ENCODE results near the gene RERE.

RERE gene

DNA sequence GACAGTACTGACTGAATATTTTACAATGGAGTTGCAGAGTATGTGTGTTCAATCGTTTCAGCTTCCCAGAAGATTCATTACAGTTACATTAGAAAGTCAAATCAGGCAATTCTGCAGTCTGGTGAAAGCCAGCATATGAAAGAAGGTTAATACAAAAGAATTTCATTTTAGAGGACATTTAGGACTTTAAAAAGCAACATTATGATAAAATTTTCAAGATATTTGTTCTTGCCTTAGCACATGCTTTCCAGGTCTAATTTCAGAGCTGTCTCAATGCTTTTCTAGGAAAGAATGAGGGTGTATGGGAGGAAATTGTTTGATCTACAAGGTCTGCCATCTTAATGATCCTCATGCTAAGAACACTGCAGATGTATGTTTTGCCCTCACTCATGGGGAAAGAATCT, 63.2 kb downstream of the RERE start:
- Histone ChIP-seq H3K4me1 (ENCODE audit: control insufficient read depth in 1 of 2, insufficient read depth in 1 of 2, low read depth in 1 of 2, low read length in 1 of 2) (no peaks in the 10 kb centered on the region), H3K9me3 (no peaks in the 10 kb centered on the region)

DNA sequence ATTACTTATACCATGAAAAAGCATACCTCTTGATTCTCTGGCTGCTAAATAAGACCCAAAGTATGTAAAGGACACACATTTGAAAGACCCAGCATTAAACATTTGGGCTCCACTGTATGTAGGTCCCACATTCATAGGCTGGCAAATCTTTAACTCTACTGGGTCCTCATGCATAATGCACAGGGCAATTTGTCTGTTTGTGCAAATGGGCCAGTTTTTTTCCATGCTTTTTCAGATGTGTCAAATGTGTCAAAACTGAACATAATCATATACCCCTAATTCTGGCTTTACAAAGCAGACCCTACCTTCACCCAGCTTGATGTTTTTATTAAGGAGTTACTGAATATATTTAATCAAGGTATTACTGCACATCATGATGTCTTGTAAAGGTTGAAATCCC, 63.7 kb downstream of the RERE start:
- no peak overlapping the region for H3K27ac ChIP-seq
- no peaks in the 10 kb centered on the region for H3K27me3 ChIP-seq
- TF ChIP-seq, protein P1, sequence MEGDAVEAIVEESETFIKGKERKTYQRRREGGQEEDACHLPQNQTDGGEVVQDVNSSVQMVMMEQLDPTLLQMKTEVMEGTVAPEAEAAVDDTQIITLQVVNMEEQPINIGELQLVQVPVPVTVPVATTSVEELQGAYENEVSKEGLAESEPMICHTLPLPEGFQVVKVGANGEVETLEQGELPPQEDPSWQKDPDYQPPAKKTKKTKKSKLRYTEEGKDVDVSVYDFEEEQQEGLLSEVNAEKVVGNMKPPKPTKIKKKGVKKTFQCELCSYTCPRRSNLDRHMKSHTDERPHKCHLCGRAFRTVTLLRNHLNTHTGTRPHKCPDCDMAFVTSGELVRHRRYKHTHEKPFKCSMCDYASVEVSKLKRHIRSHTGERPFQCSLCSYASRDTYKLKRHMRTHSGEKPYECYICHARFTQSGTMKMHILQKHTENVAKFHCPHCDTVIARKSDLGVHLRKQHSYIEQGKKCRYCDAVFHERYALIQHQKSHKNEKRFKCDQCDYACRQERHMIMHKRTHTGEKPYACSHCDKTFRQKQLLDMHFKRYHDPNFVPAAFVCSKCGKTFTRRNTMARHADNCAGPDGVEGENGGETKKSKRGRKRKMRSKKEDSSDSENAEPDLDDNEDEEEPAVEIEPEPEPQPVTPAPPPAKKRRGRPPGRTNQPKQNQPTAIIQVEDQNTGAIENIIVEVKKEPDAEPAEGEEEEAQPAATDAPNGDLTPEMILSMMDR (IDR thresholded peaks at IDR 0.05): no peak
- no peak overlapping the region for H3K4me3 ChIP-seq (ENCODE audit: low read depth in 1 of 2, low read length in 1 of 2)
- H3K36me3 ChIP-seq: no peaks in the 10 kb centered on the region
- no peaks in the 10 kb centered on the region for H3K4me1 ChIP-seq (ENCODE audit: control insufficient read depth in 1 of 2, insufficient read depth in 1 of 2, low read depth in 1 of 2, low read length in 1 of 2)
- H3K9me3 ChIP-seq: no peaks in the 10 kb centered on the region

More for the DNA sequence above, 63.2 kb downstream of the RERE start:
- no peak overlapping the region for H3K27ac ChIP-seq
- H3K4me3 ChIP-seq (ENCODE audit: low read depth in 1 of 2, low read length in 1 of 2): no peak overlapping the region
- H3K36me3 ChIP-seq: no peaks in the 10 kb centered on the region
- H3K27me3 ChIP-seq: no peaks in the 10 kb centered on the region
- TF ChIP-seq, protein P1 (IDR thresholded peaks at IDR 0.05): no peak

DNA sequence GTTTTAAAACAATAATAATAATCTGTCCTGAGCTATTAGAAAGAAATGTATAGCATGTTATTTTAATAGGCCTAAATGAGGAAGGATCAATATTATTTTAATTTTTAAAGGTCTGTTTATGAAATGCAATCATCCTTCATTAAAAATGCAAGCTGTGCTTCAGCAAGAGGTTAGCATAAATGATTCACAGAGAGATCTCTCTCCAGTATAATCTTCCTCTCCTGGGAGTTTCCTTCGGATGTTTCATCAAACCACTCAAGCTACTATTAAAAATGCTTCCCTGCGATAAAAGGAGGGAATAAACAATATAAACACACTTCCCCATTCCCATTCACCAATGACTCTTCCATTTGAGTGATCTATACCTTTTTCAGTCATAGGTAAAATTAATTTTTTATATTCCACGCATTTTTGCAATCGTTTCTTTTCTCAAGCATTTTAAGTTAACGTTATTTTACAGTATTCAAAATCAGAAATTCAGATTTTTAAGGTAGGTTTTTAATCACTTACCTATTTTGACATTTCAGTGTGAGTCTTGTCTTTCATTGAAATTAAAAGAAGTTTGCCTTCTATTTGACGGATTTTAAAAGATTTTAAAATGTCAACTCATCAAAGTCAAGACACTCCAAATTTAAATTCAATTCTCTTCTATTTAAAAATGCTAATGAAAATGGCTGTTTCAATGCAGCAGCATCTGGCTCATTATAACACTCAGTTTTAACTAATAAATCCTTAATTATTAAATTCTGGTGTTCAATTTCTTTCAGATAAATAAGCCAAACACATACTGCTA, 64.3 kb downstream of the RERE start:
- no peak overlapping the region for H3K27ac ChIP-seq
- no peaks in the 10 kb centered on the region for H3K27me3 ChIP-seq
- no peaks in the 10 kb centered on the region for H3K9me3 ChIP-seq
- H3K4me3 ChIP-seq (ENCODE audit: low read depth in 1 of 2, low read length in 1 of 2): no peak overlapping the region
- no peaks in the 10 kb centered on the region for H3K4me1 ChIP-seq (ENCODE audit: control insufficient read depth in 1 of 2, insufficient read depth in 1 of 2, low read depth in 1 of 2, low read length in 1 of 2)
- H3K36me3 ChIP-seq: no peaks in the 10 kb centered on the region
- TF ChIP-seq, protein P1 (IDR thresholded peaks at IDR 0.05): no peak

DNA sequence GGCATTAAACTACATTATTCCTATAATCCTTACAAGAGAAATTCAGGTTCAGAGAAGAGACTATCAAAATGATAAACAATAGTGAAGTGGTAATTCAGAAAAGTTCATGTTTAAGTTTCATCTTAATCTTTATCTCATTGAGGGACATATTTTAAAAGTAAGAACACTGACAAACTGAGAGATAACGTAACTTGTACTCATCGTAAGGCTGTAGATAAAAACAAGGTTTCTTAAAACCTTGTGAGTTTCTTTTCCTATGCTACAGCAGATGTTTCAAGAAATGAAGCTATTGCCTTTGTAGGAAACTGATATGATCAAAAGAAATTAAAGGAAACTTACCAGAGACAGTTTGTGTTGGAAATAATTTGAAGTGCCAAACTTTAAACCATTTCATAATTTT, 65.0 kb downstream of the RERE start:
- Histone ChIP-seq H3K4me3 (ENCODE audit: low read depth in 1 of 2, low read length in 1 of 2) (no peak overlapping the region), H3K4me1 (ENCODE audit: control insufficient read depth in 1 of 2, insufficient read depth in 1 of 2, low read depth in 1 of 2, low read length in 1 of 2) (no peaks in the 10 kb centered on the region), H3K36me3 (no peaks in the 10 kb centered on the region), H3K9me3 (no peaks in the 10 kb centered on the region), H3K27me3 (no peaks in the 10 kb centered on the region), H3K27ac (no peak overlapping the region)
- TF ChIP-seq, protein P1 (IDR thresholded peaks at IDR 0.05): no peak

DNA sequence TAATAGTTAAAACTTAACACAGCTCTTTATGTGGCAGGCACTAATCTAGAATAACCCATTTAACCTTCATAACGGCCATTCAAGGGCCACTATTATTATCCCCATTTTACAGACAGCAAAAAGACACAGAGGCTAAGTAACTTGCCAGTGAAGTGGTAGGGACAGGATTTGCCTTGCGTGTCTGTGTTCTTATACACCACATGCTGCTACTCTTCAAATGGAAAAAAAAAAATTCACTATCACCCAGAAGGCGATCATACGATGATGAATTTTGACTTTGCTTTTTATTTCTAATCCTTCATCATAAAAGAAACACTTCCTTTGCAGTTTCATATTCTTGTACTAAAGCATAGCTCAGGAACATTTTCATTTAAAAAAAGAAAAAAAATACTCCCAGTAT, 65.5 kb downstream of the RERE start:
- Histone ChIP-seq H3K9me3 (no peaks in the 10 kb centered on the region), H3K36me3 (no peaks in the 10 kb centered on the region), H3K4me1 (ENCODE audit: control insufficient read depth in 1 of 2, insufficient read depth in 1 of 2, low read depth in 1 of 2, low read length in 1 of 2) (peaks cover 0 to 4% of the 10 kb centered on the region in 2 experiments), H3K27me3 (no peaks in the 10 kb centered on the region), H3K4me3 (ENCODE audit: low read depth in 1 of 2, low read length in 1 of 2) (no peak overlapping the region), H3K27ac (no peak overlapping the region)
- TF ChIP-seq, protein P1 (IDR thresholded peaks at IDR 0.05): no peak

Data from neutrophil (primary cell).